ENCODE measurements around the gene CACNA1C.

CACNA1C gene

DNA sequence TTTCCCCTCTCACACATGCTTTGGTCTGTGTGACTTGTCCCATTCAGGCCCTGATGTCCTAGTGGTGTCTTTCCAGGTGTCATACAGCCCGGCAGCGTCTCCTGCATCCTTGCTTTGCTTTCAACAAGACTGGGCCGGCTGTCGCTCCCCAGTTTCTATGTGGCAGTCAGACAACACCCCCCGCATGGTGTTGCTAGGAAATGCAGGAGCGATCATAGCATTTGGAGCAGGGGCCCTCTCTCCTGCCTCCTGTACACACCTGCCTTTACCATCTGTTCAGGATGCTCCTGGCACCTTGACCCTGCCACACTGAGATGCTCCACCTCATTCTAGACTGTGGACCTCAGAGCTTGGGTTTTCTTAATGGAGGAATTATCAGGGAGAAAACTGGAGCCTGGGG lies 29.5 kb downstream of the CACNA1C start:
- no peaks in the 10 kb centered on the region for H3K36me3 ChIP-seq (ENCODE audit: low read depth)
- ATAC-seq (ENCODE audit: low read depth) (no peak), DNase-seq (ENCODE audit: low spot score) (no peak)
- peaks cover 12% of the 10 kb centered on the region for H3K27me3 ChIP-seq (ENCODE audit: insufficient read depth, poor library complexity, severe bottlenecking)
- no peaks in the 10 kb centered on the region for H3K9me3 ChIP-seq (ENCODE audit: severe bottlenecking)
- H3K4me1 ChIP-seq (ENCODE audit: insufficient read depth, poor library complexity, severe bottlenecking), result no peaks in the 10 kb centered on the region
- TF ChIP-seq, protein P1, sequence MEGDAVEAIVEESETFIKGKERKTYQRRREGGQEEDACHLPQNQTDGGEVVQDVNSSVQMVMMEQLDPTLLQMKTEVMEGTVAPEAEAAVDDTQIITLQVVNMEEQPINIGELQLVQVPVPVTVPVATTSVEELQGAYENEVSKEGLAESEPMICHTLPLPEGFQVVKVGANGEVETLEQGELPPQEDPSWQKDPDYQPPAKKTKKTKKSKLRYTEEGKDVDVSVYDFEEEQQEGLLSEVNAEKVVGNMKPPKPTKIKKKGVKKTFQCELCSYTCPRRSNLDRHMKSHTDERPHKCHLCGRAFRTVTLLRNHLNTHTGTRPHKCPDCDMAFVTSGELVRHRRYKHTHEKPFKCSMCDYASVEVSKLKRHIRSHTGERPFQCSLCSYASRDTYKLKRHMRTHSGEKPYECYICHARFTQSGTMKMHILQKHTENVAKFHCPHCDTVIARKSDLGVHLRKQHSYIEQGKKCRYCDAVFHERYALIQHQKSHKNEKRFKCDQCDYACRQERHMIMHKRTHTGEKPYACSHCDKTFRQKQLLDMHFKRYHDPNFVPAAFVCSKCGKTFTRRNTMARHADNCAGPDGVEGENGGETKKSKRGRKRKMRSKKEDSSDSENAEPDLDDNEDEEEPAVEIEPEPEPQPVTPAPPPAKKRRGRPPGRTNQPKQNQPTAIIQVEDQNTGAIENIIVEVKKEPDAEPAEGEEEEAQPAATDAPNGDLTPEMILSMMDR (IDR thresholded peaks at IDR 0.05; ENCODE audit: poor library complexity, severe bottlenecking), result no peak
- no peak overlapping the region for H3K4me3 ChIP-seq (ENCODE audit: severe bottlenecking)
- no peak overlapping the region for H3K27ac ChIP-seq (ENCODE audit: poor library complexity, severe bottlenecking)

DNA sequence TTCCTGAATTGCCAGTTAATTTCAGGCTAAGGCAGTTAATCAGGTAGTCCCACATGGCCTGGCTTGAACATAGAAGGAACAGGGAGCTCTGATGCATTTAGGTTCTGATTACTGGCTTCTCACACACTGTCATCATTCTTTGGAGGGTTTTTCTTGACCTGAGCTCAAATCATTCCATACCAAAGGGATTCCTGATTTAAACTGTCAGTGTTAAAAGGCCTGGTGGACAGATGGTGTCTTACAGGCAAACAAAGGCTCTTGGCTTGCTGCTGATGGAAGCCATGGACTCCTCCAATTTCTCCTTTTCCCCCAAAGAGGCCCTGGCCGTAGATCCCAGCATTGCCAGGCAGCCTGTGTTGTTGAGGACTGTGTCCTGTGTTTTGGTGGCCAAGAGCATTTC lies 30.2 kb downstream of the CACNA1C start:
- TF ChIP-seq, protein P1 (IDR thresholded peaks at IDR 0.05; ENCODE audit: poor library complexity, severe bottlenecking), result no peak
- H3K27ac ChIP-seq (ENCODE audit: poor library complexity, severe bottlenecking), result no peak overlapping the region
- no peaks in the 10 kb centered on the region for H3K4me1 ChIP-seq (ENCODE audit: insufficient read depth, poor library complexity, severe bottlenecking)
- no peaks in the 10 kb centered on the region for H3K36me3 ChIP-seq (ENCODE audit: low read depth)
- no peaks in the 10 kb centered on the region for H3K9me3 ChIP-seq (ENCODE audit: severe bottlenecking)
- DNase-seq (ENCODE audit: low spot score) (no peak), ATAC-seq (ENCODE audit: low read depth) (no peak)
- peaks cover 13% of the 10 kb centered on the region for H3K27me3 ChIP-seq (ENCODE audit: insufficient read depth, poor library complexity, severe bottlenecking)
- no peak overlapping the region for H3K4me3 ChIP-seq (ENCODE audit: severe bottlenecking)

DNA sequence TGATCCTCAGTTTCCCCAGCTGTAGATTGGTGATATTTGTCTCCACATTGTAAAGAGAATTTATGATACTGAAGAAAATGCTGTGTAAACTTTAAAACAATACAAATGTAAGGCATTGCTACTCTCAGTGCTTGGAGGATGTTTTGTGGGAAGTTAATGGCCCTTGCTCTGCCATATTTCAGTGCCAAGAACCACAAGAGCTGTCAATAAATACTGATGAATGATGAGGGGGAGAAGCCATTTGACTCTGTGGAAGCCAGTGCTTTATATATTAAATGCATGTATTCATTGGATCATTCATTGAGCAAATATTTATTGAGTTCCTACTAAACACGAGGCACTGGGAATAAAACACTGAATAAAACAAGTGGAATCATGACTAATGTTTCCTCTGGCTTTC lies 30.8 kb downstream of the CACNA1C start:
- no peaks in the 10 kb centered on the region for H3K9me3 ChIP-seq (ENCODE audit: severe bottlenecking)
- H3K4me1 ChIP-seq (ENCODE audit: insufficient read depth, poor library complexity, severe bottlenecking), result no peaks in the 10 kb centered on the region
- ATAC-seq (ENCODE audit: low read depth), result no peak
- H3K4me3 ChIP-seq (ENCODE audit: severe bottlenecking), result no peak overlapping the region
- H3K36me3 ChIP-seq (ENCODE audit: low read depth), result no peaks in the 10 kb centered on the region
- no peak for DNase-seq (ENCODE audit: low spot score)
- peaks cover 16% of the 10 kb centered on the region for H3K27me3 ChIP-seq (ENCODE audit: insufficient read depth, poor library complexity, severe bottlenecking)
- H3K27ac ChIP-seq (ENCODE audit: poor library complexity, severe bottlenecking), result no peak overlapping the region
- TF ChIP-seq, protein P1 (IDR thresholded peaks at IDR 0.05; ENCODE audit: poor library complexity, severe bottlenecking), result no peak

- Histone ChIP-seq H3K9me3 (ENCODE audit: severe bottlenecking) (no peaks in the 10 kb centered on the region), H3K4me1 (ENCODE audit: insufficient read depth, poor library complexity, severe bottlenecking) (no peaks in the 10 kb centered on the region), H3K4me3 (ENCODE audit: severe bottlenecking) (no peak overlapping the region), H3K27me3 (ENCODE audit: insufficient read depth, poor library complexity, severe bottlenecking) (peaks cover 16% of the 10 kb centered on the region), H3K36me3 (ENCODE audit: low read depth) (no peaks in the 10 kb centered on the region), H3K27ac (ENCODE audit: poor library complexity, severe bottlenecking) (no peak overlapping the region)
- ATAC-seq (ENCODE audit: low read depth) (peak; percentile 46; the same call in 2 of the 3 replicates), DNase-seq (ENCODE audit: low spot score) (no peak)
- TF ChIP-seq, protein P1 (IDR thresholded peaks at IDR 0.05; ENCODE audit: poor library complexity, severe bottlenecking), result no peak
Measured at GRCh38 chr12:2084553-2085296, 31.9 kb downstream of the CACNA1C start.

GRCh38 chr12:2092354-2092753 lies 39.6 kb downstream of the CACNA1C start:
- H3K27me3 ChIP-seq (ENCODE audit: insufficient read depth, poor library complexity, severe bottlenecking), result peaks cover 11% of the 10 kb centered on the region

More at GRCh38 chr12:2092354-2092753, 39.6 kb downstream of the CACNA1C start:
- Histone ChIP-seq H3K9me3 (ENCODE audit: severe bottlenecking) (no peaks in the 10 kb centered on the region), H3K36me3 (ENCODE audit: low read depth) (no peaks in the 10 kb centered on the region), H3K27ac (ENCODE audit: poor library complexity, severe bottlenecking) (no peak overlapping the region), H3K4me3 (ENCODE audit: severe bottlenecking) (no peak overlapping the region), H3K4me1 (ENCODE audit: insufficient read depth, poor library complexity, severe bottlenecking) (no peaks in the 10 kb centered on the region)
- no peak for DNase-seq (ENCODE audit: low spot score)
- ATAC-seq (ENCODE audit: low read depth), result no peak
- TF ChIP-seq, protein P1 (IDR thresholded peaks at IDR 0.05; ENCODE audit: poor library complexity, severe bottlenecking), result no peak

Measured in RWPE2 (cell line).